HEK293 (cell line): ENCODE results near the gene PPARG.

ENCODE experiments used
- CTCF ChIA-PET: fragments of 350-600 bp; formaldehyde crosslinking; extraction: SDS; loops from one replicate; lab custom pipeline; 2021; ENCODE audit warnings: antibody characterized with exemption; lab: Yijun Ruan, JAX
- POLR2A ChIA-PET: fragments of 300-600 bp; formaldehyde crosslinking; extraction: SDS; loops from one replicate; lab custom pipeline; 2020; ENCODE audit warnings: antibody characterized with exemption, inconsistent platforms; lab: Yijun Ruan, JAX
- H3K27ac ChIP-seq: fragments of 200-500 bp; sonication (Bioruptor generic); 2 replicates; pipeline ENCODE4 v1.5.1; 2014; ENCODE audit warnings: low read depth, low read length, control low read depth, inconsistent platforms; ENCODE audit errors: extremely low read depth
- H3K36me3 ChIP-seq, 2 experiments: fragments of 200-500 bp in 1 of 2; sonication (Bioruptor generic) in 1 of 2; 1 replicate in 1 of 2; 2 replicates in 1 of 2; pipeline ENCODE4 v1.5.1; 2014 to 2017; ENCODE audit warnings: inconsistent platforms in 2 of 2, low read length in 2 of 2; ENCODE audit not compliant: control insufficient read depth in 2 of 2, insufficient read depth in 1 of 2
- H3K4me1 ChIP-seq: fragments of 200-500 bp; sonication (Bioruptor generic); 2 replicates; pipeline ENCODE4 v1.5.1; 2014; ENCODE audit warnings: mild to moderate bottlenecking, low read length, inconsistent platforms; ENCODE audit not compliant: control insufficient read depth, insufficient read depth
- H3K4me3 ChIP-seq: 2 replicates; pipeline ENCODE4 v1.5.1; 2011; ENCODE audit warnings: low read depth, mild to moderate bottlenecking, control low read depth, low read length, moderate library complexity
- H3K9me3 ChIP-seq: fragments of 200-500 bp; sonication (Bioruptor generic); 2 replicates; pipeline ENCODE4 v1.5.1; 2014; ENCODE audit warnings: low read depth, low read length, inconsistent platforms; ENCODE audit not compliant: control insufficient read depth, insufficient read depth
- HIC1 ChIP-seq: fragments of 450-650 bp; formaldehyde crosslinking; IDR thresholded peaks from 2 replicates; pipeline ENCODE4 v1.5.1; 2016; ENCODE audit warnings: missing biosample characterization, missing genetic modification characterization
- HOXC10 ChIP-seq: sonication (generic); formaldehyde crosslinking; IDR thresholded peaks from 2 replicates; pipeline ENCODE4 v1.8.1; 2023; ENCODE audit warnings: mild to moderate bottlenecking, missing genetic modification reagents
- HOXD13 ChIP-seq: sonication (generic); formaldehyde crosslinking; IDR thresholded peaks from 2 replicates; pipeline ENCODE4 v1.8.0; 2022; ENCODE audit warnings: missing genetic modification reagents, borderline replicate concordance
- KLF16 ChIP-seq: fragments of 450-650 bp; formaldehyde crosslinking; IDR thresholded peaks from 2 replicates; pipeline ENCODE4 v1.5.1; 2017; ENCODE audit warnings: missing biosample characterization, missing genetic modification characterization
- MYNN ChIP-seq: fragments of 450-650 bp; formaldehyde crosslinking; IDR thresholded peaks from 2 replicates; pipeline ENCODE4 v1.5.1; 2016; ENCODE audit warnings: missing biosample characterization, missing genetic modification characterization, borderline replicate concordance
- OVOL3 ChIP-seq: fragments of 450-650 bp; formaldehyde crosslinking; IDR thresholded peaks from 2 replicates; pipeline ENCODE4 v1.5.1; 2016; ENCODE audit warnings: missing biosample characterization, missing genetic modification characterization
- PRDM1 ChIP-seq: fragments of 450-650 bp; formaldehyde crosslinking; IDR thresholded peaks from 2 replicates; pipeline ENCODE4; 2016; ENCODE audit warnings: missing biosample characterization, missing genetic modification characterization
- PRDM10 ChIP-seq: fragments of 450-650 bp; formaldehyde crosslinking; IDR thresholded peaks from 2 replicates; pipeline ENCODE4 v1.5.1; 2016; ENCODE audit warnings: missing biosample characterization, missing genetic modification characterization
- PRDM6 ChIP-seq: fragments of 450-650 bp; formaldehyde crosslinking; IDR thresholded peaks from 2 replicates; pipeline ENCODE4 v1.5.1; 2017; ENCODE audit warnings: missing biosample characterization, missing genetic modification characterization
- SCRT1 ChIP-seq: fragments of 450-650 bp; formaldehyde crosslinking; IDR thresholded peaks from 2 replicates; pipeline ENCODE4 v1.5.1; 2016; ENCODE audit warnings: missing biosample characterization, missing genetic modification characterization, borderline replicate concordance
- SP3 ChIP-seq: fragments of 450-650 bp; formaldehyde crosslinking; IDR thresholded peaks from 2 replicates; pipeline ENCODE4 v1.5.1; 2016; ENCODE audit warnings: missing biosample characterization, missing genetic modification characterization
- YY2 ChIP-seq: fragments of 450-650 bp; formaldehyde crosslinking; IDR thresholded peaks from 2 replicates; pipeline ENCODE4 v1.5.1; 2016; ENCODE audit warnings: missing biosample characterization, missing genetic modification characterization
- ZEB2 ChIP-seq: fragments of 450-650 bp; formaldehyde crosslinking; IDR thresholded peaks from 2 replicates; pipeline ENCODE4 v1.5.1; 2016; ENCODE audit warnings: missing biosample characterization, missing genetic modification characterization
- ZFHX2 ChIP-seq: fragments of 450-650 bp; formaldehyde crosslinking; conservative IDR thresholded peaks from 2 replicates; pipeline ENCODE4 v1.5.1; 2016; ENCODE audit warnings: missing biosample characterization, missing genetic modification characterization
- ZIC2 ChIP-seq: fragments of 450-650 bp; formaldehyde crosslinking; IDR thresholded peaks from 2 replicates; pipeline ENCODE4 v1.5.1; 2016; ENCODE audit warnings: missing biosample characterization, missing genetic modification characterization
- ZNF2 ChIP-seq: fragments of 450-650 bp; formaldehyde crosslinking; IDR thresholded peaks from 2 replicates; pipeline ENCODE4 v1.5.1; 2016; ENCODE audit warnings: missing biosample characterization, missing genetic modification characterization
- ZNF211 ChIP-seq: fragments of 450-650 bp; formaldehyde crosslinking; IDR thresholded peaks from 2 replicates; pipeline ENCODE4 v1.5.1; 2016; ENCODE audit warnings: low read depth, missing biosample characterization, missing genetic modification characterization
- ZNF24 ChIP-seq: fragments of 450-650 bp; formaldehyde crosslinking; IDR thresholded peaks from 2 replicates; pipeline ENCODE4 v1.5.1; 2016; ENCODE audit warnings: missing biosample characterization, missing genetic modification characterization
- ZNF248 ChIP-seq: fragments of 450-650 bp; formaldehyde crosslinking; IDR thresholded peaks from 2 replicates; pipeline ENCODE4 v1.5.1; 2017; ENCODE audit warnings: missing biosample characterization, missing genetic modification characterization
- ZNF274 ChIP-seq, 2 experiments: fragments of 200-500 bp in 1 of 2; fragments of 450-650 bp in 1 of 2; sonication (Bioruptor generic) in 1 of 2; formaldehyde crosslinking in 1 of 2; IDR thresholded peaks; 2 replicates each; pipeline versions ENCODE4 v1.5.1 to v1.6.1; 2014 to 2016; ENCODE audit warnings: borderline replicate concordance in 1 of 2, inconsistent platforms in 1 of 2, low read length in 1 of 2, missing biosample characterization in 1 of 2, missing genetic modification characterization in 1 of 2
- ZNF426 ChIP-seq: fragments of 450-650 bp; formaldehyde crosslinking; IDR thresholded peaks from 2 replicates; pipeline ENCODE4 v1.5.1; 2017; ENCODE audit warnings: missing biosample characterization, missing genetic modification characterization, mild to moderate bottlenecking, inconsistent platforms, moderate library complexity
- ZNF548 ChIP-seq: fragments of 450-650 bp; formaldehyde crosslinking; IDR thresholded peaks from 2 replicates; pipeline ENCODE4 v1.5.1; 2016; ENCODE audit warnings: missing biosample characterization, missing genetic modification characterization
- ZNF558 ChIP-seq: fragments of 450-650 bp; formaldehyde crosslinking; IDR thresholded peaks from 2 replicates; pipeline ENCODE4 v1.5.1; 2016; ENCODE audit warnings: missing biosample characterization, missing genetic modification characterization
- ZNF596 ChIP-seq: fragments of 450-650 bp; IDR thresholded peaks from 2 replicates; pipeline ENCODE4 v1.5.0; 2018; ENCODE audit warnings: missing biosample characterization, mild to moderate bottlenecking, missing genetic modification characterization, moderate library complexity
- ZNF624 ChIP-seq: fragments of 450-650 bp; formaldehyde crosslinking; IDR thresholded peaks from 2 replicates; pipeline ENCODE4 v1.5.1; 2017; ENCODE audit warnings: missing biosample characterization, missing genetic modification characterization
- ZNF645 ChIP-seq: fragments of 450-650 bp; formaldehyde crosslinking; IDR thresholded peaks from 2 replicates; pipeline ENCODE4; 2016; ENCODE audit warnings: missing biosample characterization, missing genetic modification characterization
- ZNF660 ChIP-seq: fragments of 450-650 bp; IDR thresholded peaks from 2 replicates; pipeline ENCODE4 v1.5.1; 2018; ENCODE audit warnings: missing biosample characterization, mild to moderate bottlenecking, missing genetic modification characterization
- ZNF677 ChIP-seq: fragments of 450-650 bp; IDR thresholded peaks from 2 replicates; pipeline ENCODE4 v1.5.0; 2018; ENCODE audit warnings: missing biosample characterization, mild to moderate bottlenecking, missing genetic modification characterization, moderate library complexity
- ZNF747 ChIP-seq: fragments of 450-650 bp; formaldehyde crosslinking; IDR thresholded peaks from 2 replicates; pipeline ENCODE4 v1.5.1; 2016; ENCODE audit warnings: missing biosample characterization, missing genetic modification characterization
- ZNF768 ChIP-seq: fragments of 450-650 bp; formaldehyde crosslinking; IDR thresholded peaks from 2 replicates; pipeline ENCODE4 v1.5.1; 2018; ENCODE audit warnings: missing biosample characterization, mild to moderate bottlenecking, missing genetic modification characterization
- ZNF777 ChIP-seq: fragments of 450-650 bp; formaldehyde crosslinking; IDR thresholded peaks from 2 replicates; pipeline ENCODE4 v1.5.1; 2017; ENCODE audit warnings: missing biosample characterization, missing genetic modification characterization, borderline replicate concordance

The PPARG gene

GRCh38 chr3:12300137-12300536, 11.3 kb downstream of the PPARG start:
- Histone ChIP-seq H3K36me3 (no peaks in the 10 kb centered on the region), H3K4me1 (peaks cover 4% of the 10 kb centered on the region; the same call in 1 of the 2 replicates), H3K9me3 (no peaks in the 10 kb centered on the region), H3K27ac (no peak overlapping the region), H3K4me3 (no peak overlapping the region)
- ChIA-PET CTCF (interaction anchor here (0.7 kb wide), 1 partner anchor 171 kb away, joined by 3 read pairs; no protein-coding TSS in a partner anchor), POLR2A (no interaction called here)
- no peak for TF ChIP-seq ZNF747 (tag by site-specific recombination)
- no peak for TF ChIP-seq ZNF660 (tag by site-specific recombination)
- TF ChIP-seq ZNF248: no peak
- TF ChIP-seq PRDM10 (tag by site-specific recombination): no peak
- TF ChIP-seq ZNF768 (tag by site-specific recombination): no peak
- no peak for TF ChIP-seq ZNF645
- no peak for TF ChIP-seq ZNF558 (tag by site-specific recombination)
- no peak for TF ChIP-seq ZNF548
- TF ChIP-seq ZNF596 (tag by site-specific recombination): no peak
- TF ChIP-seq KLF16 (tag by site-specific recombination): 0 out of 2 replicates have a peak, but pooled peaks have one; percentile 43
- TF ChIP-seq ZNF2 (tag by site-specific recombination): 0 out of 2 replicates have a peak, but pooled peaks have one; percentile 29
- TF ChIP-seq ZIC2 (tag by site-specific recombination): no peak
- no peak for TF ChIP-seq ZNF677 (tag by site-specific recombination)
- no peak for TF ChIP-seq SP3
- peak; percentile 60; the same call in 1 of the 2 replicates for TF ChIP-seq MYNN (tag by site-specific recombination)
- TF ChIP-seq ZEB2: 0 out of 2 replicates have a peak, but pooled peaks have one; percentile 41
- TF ChIP-seq YY2: no peak
- peak; percentile 32; the same call in 1 of the 2 replicates for TF ChIP-seq HIC1 (tag by site-specific recombination)
- TF ChIP-seq ZNF274 (IDR thresholded peaks at IDR 0.05; ENCODE audit: low read length): no peak
- TF ChIP-seq ZNF274 (tag by site-specific recombination; IDR thresholded peaks at IDR 0.05; ENCODE audit: borderline replicate concordance): no peak
- no peak for TF ChIP-seq ZNF211
- no peak for TF ChIP-seq ZNF624 (tag by site-specific recombination)
- TF ChIP-seq ZFHX2: no peak
- TF ChIP-seq ZNF777 (tag by site-specific recombination): no peak
- 0 out of 2 replicates have a peak, but pooled peaks have one; percentile 5 for TF ChIP-seq PRDM6 (tag by site-specific recombination)
- TF ChIP-seq ZNF426 (tag by site-specific recombination): 0 out of 2 replicates have a peak, but pooled peaks have one; percentile 1
- no peak for TF ChIP-seq SCRT1 (tag by site-specific recombination)
- TF ChIP-seq PRDM1 (tag by site-specific recombination): no peak
- TF ChIP-seq OVOL3 (tag by site-specific recombination): no peak
- TF ChIP-seq HOXC10 (CRISPR knock-in tag): no peak
- 0 out of 2 replicates have a peak, but pooled peaks have one; percentile 34 for TF ChIP-seq ZNF24 (tag by site-specific recombination)
- TF ChIP-seq HOXD13 (CRISPR knock-in tag): no peak
